GM13977 (cell line): Measurements from ENCODE around the gene KRTAP3-3.

Source experiments
- DNase-seq: peaks from one replicate; pipeline ENCODE4 v3.0.0; 2012; ENCODE audit warnings: low spot score
- CTCF ChIP-seq: IDR thresholded peaks from 2 replicates; pipeline ENCODE4 v1.5.1; 2012; ENCODE audit warnings: mild to moderate bottlenecking, control low read depth; ENCODE audit not compliant: insufficient read depth; ENCODE audit errors: extremely low read depth, missing control alignments
- in situ Hi-C: fragments of 300-500 bp; cut with MboI; formaldehyde crosslinking; loops from one replicate; pipeline ENCODE4 v1.12.0; 2022; ENCODE audit warnings: low sequenced_read_pairs, low pct_unique_long_range_greater_than_20kb, mixed read lengths, inconsistent platforms; ENCODE audit not compliant: unreplicated experiment

The KRTAP3-3 gene

GRCh38 chr17:40980596-40980995 is 13.4 kb downstream of the KRTAP3-3 start:
- no peak for TF ChIP-seq CTCF
- DNase-seq, result no peak
- in situ Hi-C loops, result no loop called here

- no peak for DNase-seq
- no peak for TF ChIP-seq CTCF
- in situ Hi-C loops, result no loop called here
Measured at GRCh38 chr17:40980117-40980516, 13.8 kb downstream of the KRTAP3-3 start.

- DNase-seq, result no peak
- TF ChIP-seq CTCF, result no peak
- in situ Hi-C loops, result no loop called here
Measured at GRCh38 chr17:40978575-40979151, 15.3 kb downstream of the KRTAP3-3 start.

- in situ Hi-C loops, result no loop called here
- no peak for DNase-seq
- TF ChIP-seq CTCF, result no peak
Measured at GRCh38 chr17:40975516-40975915, 18.4 kb downstream of the KRTAP3-3 start.

GRCh38 chr17:40974366-40974765 is 19.6 kb downstream of the KRTAP3-3 start:
- in situ Hi-C loops, result no loop called here
- no peak for DNase-seq
- no peak for TF ChIP-seq CTCF

GRCh38 chr17:40967582-40967981 is 26.4 kb downstream of the KRTAP3-3 start:
- in situ Hi-C loops, result no loop called here
- DNase-seq, result no peak
- TF ChIP-seq CTCF, result no peak

- in situ Hi-C loops, result no loop called here
- DNase-seq, result no peak
- TF ChIP-seq CTCF, result no peak
Measured at GRCh38 chr17:40966848-40967247, 27.1 kb downstream of the KRTAP3-3 start, which contains the start of gene KRT39. Gene KRT39, minus strand, starts transcription at chr17:40966948. Its CDS starts 92 bp downstream, at chr17:40966856.
